RWPE2 (cell line): ENCODE data around the gene CDCA5.

Experiments used
- ATAC-seq: fragments of 200-7000 bp; cut with Tn5 transposase; 3 replicates; pipeline ENCODE4 v1.9.1; 2021; ENCODE audit warnings: low read depth
- DNase-seq: peaks from one replicate; pipeline ENCODE4 v3.0.0-alpha.2; 2020; ENCODE audit warnings: low spot score
- H3K27ac ChIP-seq: fragments of 450-650 bp; 2 replicates; pipeline ENCODE4 v1.5.1; 2017; ENCODE audit warnings: mild to moderate bottlenecking; ENCODE audit not compliant: poor library complexity, severe bottlenecking
- H3K27me3 ChIP-seq: fragments of 250-450 bp; sonication (Bioruptor Pico); 2 replicates; pipeline ENCODE4 v1.5.1; 2021; ENCODE audit warnings: mild to moderate bottlenecking, moderate library complexity; ENCODE audit not compliant: insufficient read depth, poor library complexity, severe bottlenecking
- H3K36me3 ChIP-seq: fragments of 250-450 bp; sonication (Bioruptor Pico); 2 replicates; pipeline ENCODE4 v1.5.1; 2020; ENCODE audit warnings: low read depth, mild to moderate bottlenecking, moderate library complexity
- H3K4me1 ChIP-seq: fragments of 250-450 bp; sonication (Bioruptor Pico); 2 replicates; pipeline ENCODE4 v1.5.1; 2021; ENCODE audit warnings: mild to moderate bottlenecking, moderate library complexity; ENCODE audit not compliant: insufficient read depth, poor library complexity, severe bottlenecking
- H3K4me3 ChIP-seq: fragments of 250-450 bp; sonication (Bioruptor Pico); 2 replicates; pipeline ENCODE4 v1.5.1; 2021; ENCODE audit warnings: mild to moderate bottlenecking, moderate library complexity; ENCODE audit not compliant: severe bottlenecking
- H3K9me3 ChIP-seq: fragments of 250-450 bp; sonication (Bioruptor Pico); 2 replicates; pipeline ENCODE4 v1.5.1; 2021; ENCODE audit warnings: mild to moderate bottlenecking, moderate library complexity; ENCODE audit not compliant: severe bottlenecking
- TF ChIP-seq, protein P1 (sequence below): fragments of 450-650 bp; IDR thresholded peaks from one replicate; pipeline ENCODE4 v1.5.1; 2017; ENCODE audit warnings: mild to moderate bottlenecking, moderate library complexity; ENCODE audit not compliant: poor library complexity, severe bottlenecking

The CDCA5 gene

DNA sequence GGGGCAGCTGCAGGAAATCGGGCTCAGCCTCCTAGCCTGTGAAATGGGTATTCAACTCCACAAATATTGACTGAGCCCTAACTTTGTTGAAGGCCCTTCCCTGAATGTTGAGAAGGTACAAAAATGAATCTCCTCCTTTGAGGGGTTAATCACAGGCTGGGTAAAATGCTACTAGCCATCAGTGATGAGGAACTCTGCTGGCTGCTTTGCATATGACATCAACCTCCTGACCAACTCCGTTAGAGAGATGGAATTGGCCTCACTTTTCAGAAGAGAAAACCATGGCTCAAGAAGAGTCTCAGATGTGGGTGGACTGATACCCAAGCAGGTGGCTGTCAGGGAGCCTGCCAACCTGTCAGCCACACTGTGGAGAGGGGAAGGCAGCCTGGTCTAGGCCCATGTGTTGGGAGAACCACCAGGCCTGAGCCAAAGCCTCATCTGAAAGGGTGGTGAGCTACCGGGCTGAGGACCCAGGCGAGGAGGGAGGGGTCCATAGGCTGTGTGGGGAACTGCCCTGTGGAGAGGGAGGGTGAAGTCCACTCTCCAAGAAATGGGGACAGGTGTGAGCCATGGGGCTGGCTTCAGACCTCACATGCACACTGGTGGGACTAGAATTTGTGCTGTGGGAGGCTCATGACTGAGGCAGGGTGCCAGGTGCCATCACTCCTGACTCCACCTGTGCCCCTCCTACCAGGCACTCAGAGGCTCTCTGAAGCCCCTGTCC is 11.8 kb downstream of the CDCA5 start:
- Histone ChIP-seq H3K9me3 (no peaks in the 10 kb centered on the region), H3K4me3 (no peak overlapping the region), H3K27me3 (no peaks in the 10 kb centered on the region), H3K27ac (no peak overlapping the region), H3K36me3 (peaks cover 2% of the 10 kb centered on the region), H3K4me1 (no peaks in the 10 kb centered on the region)
- TF ChIP-seq, protein P1, sequence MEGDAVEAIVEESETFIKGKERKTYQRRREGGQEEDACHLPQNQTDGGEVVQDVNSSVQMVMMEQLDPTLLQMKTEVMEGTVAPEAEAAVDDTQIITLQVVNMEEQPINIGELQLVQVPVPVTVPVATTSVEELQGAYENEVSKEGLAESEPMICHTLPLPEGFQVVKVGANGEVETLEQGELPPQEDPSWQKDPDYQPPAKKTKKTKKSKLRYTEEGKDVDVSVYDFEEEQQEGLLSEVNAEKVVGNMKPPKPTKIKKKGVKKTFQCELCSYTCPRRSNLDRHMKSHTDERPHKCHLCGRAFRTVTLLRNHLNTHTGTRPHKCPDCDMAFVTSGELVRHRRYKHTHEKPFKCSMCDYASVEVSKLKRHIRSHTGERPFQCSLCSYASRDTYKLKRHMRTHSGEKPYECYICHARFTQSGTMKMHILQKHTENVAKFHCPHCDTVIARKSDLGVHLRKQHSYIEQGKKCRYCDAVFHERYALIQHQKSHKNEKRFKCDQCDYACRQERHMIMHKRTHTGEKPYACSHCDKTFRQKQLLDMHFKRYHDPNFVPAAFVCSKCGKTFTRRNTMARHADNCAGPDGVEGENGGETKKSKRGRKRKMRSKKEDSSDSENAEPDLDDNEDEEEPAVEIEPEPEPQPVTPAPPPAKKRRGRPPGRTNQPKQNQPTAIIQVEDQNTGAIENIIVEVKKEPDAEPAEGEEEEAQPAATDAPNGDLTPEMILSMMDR: no peak
- DNase-seq (no peak), ATAC-seq (no peak)

DNA sequence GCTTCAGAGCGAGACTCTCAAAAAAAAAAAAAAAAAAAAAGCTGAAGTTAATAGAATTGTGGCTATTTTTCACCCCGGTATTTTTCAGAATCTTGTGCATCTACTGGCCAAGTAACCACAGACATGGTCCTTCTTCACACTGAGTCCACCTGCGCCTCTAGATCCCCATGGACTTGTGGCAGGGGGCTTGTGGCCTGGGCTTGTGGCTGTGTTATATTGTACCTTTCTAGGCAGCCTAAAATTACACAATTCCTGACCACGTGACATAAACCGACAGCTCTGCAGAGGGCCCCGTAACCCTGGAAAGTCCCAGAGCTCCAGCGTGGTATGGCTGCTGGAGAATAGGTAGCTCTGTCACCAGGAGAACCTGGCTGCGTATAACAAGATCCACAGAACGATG is 14.6 kb downstream of the CDCA5 start:
- DNase-seq (no peak), ATAC-seq (no peak)
- TF ChIP-seq, protein P1: no peak

DNA sequence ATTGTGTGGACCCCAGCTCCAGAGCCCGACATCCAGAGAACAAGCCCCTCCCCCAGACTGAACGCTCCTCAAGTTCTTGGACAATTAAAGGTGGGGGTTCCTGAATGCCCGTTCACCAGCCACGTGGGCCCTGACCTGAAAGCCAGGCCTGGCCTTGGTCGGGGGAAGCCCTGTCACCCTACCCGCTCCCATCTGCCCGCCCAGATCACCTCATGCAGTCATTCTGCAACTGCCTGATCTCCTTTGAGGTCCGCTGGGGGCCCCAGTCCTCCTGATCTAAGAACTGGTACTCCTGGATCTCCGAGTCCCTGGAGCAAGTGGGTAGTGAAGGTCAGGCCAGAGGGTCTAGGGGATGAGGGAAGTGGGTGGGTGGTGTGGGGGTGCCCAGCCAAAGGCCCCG is 16.4 kb downstream of the CDCA5 start:
- ATAC-seq (no peak), DNase-seq (no peak)
- Histone ChIP-seq H3K4me1 (no peaks in the 10 kb centered on the region), H3K4me3 (no peak overlapping the region), H3K27me3 (no peaks in the 10 kb centered on the region), H3K27ac (no peak overlapping the region), H3K36me3 (no peaks in the 10 kb centered on the region), H3K9me3 (no peaks in the 10 kb centered on the region)
- TF ChIP-seq, protein P1: no peak

More for the DNA sequence above, 14.6 kb downstream of the CDCA5 start:
- Histone ChIP-seq H3K4me3 (no peak overlapping the region), H3K4me1 (no peaks in the 10 kb centered on the region), H3K27ac (no peak overlapping the region), H3K9me3 (no peaks in the 10 kb centered on the region), H3K36me3 (no peaks in the 10 kb centered on the region), H3K27me3 (no peaks in the 10 kb centered on the region)

DNA sequence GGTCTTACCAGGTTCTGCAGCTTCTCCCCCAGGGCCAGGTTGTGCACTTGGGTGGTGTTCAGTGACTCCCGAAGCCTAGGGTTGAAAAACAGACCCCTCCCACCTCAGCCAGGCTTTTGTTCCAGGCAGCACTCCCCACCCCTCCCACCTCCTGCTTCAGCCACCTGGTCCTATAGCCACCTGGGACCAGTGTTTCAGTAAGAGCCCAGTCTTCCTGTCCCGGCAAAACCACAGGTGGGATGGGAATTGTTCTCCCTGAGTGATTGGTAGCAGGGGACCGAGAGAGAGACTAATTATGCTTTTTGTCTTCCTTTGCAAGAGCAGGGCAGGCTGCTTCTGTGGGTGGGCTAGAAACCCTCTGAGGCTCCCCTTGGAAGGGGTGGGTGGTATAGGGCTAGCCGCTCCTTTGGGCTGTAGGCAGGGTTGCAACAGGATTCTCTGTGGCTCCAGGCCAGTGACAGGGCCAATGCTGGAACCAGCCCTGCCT is 17.0 kb downstream of the CDCA5 start:
- Histone ChIP-seq H3K4me1 (no peaks in the 10 kb centered on the region), H3K27ac (no peak overlapping the region), H3K36me3 (no peaks in the 10 kb centered on the region), H3K9me3 (no peaks in the 10 kb centered on the region), H3K4me3 (no peak overlapping the region), H3K27me3 (no peaks in the 10 kb centered on the region)
- TF ChIP-seq, protein P1: no peak
- DNase-seq (no peak), ATAC-seq (no peak)

DNA sequence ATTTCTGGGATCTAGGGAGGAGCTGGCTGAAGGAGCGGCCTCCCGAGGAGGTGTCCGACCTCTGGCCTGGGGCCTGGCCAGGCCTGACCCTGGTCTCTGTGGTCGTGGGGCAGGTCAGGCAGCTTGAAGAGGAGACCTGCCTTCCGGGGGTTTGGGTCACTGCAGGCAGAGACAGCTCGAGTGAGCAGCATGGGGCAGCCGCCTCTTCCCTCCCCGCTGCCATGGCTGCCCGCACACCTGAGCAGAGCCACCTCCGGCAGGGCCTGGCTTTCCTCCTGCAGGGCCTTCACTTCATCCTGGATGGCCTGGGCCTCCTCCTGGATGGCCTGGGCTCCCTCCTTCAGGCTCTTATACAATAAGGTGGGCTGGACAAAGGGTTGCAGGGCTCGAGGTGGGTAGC is 17.5 kb downstream of the CDCA5 start:
- ATAC-seq: no peak
- Histone ChIP-seq H3K4me3 (no peak overlapping the region), H3K27ac (no peak overlapping the region), H3K4me1 (no peaks in the 10 kb centered on the region), H3K9me3 (no peaks in the 10 kb centered on the region), H3K27me3 (no peaks in the 10 kb centered on the region), H3K36me3 (no peaks in the 10 kb centered on the region)
- no peak for DNase-seq
- TF ChIP-seq, protein P1: no peak
